Tibial nerve (tissue), 4 donors: ENCODE measurements around the gene PPDPF. TPM values are rescaled to one million over a fixed set of nuclear protein-coding genes. Genes with fewer than 3 reads are reported as not detected.

Experiments used
- DNase-seq, 2 donors: peaks; one replicate each; pipeline ENCODE4 v3.0.0-alpha.2; 2019; ENCODE audit warnings: low spot score in 2 of 2
- H3K27ac ChIP-seq, 4 donors: fragments of 200-600 bp; sonication (generic) in 3 of 4; one replicate each; pipeline ENCODE4 v1.5.1; 2017 to 2019; ENCODE audit warnings: mild to moderate bottlenecking in 1 of 4
- H3K27me3 ChIP-seq, 2 donors: fragments of 200-600 bp; sonication (generic) in 1 of 2; one replicate each; pipeline versions ENCODE4 v1.5.1 to v1.6.0; 2017 to 2019
- H3K36me3 ChIP-seq, 3 donors: fragments of 200-600 bp; sonication (generic); one replicate each; pipeline ENCODE4 v1.5.1; 2018 to 2019
- H3K4me1 ChIP-seq, 4 donors: fragments of 200-600 bp; sonication (generic) in 3 of 4; one replicate each; pipeline ENCODE4 v1.5.1; 2017 to 2019
- H3K4me3 ChIP-seq, 4 donors: fragments of 200-600 bp; sonication (generic) in 3 of 4; one replicate each; pipeline ENCODE4 v1.5.1; 2017 to 2019; ENCODE audit warnings: mild to moderate bottlenecking in 1 of 4, moderate library complexity in 1 of 4
- H3K9me3 ChIP-seq, 4 donors: fragments of 200-600 bp; sonication (generic) in 3 of 4; one replicate each; pipeline ENCODE4 v1.5.1; 2017 to 2019
- CTCF ChIP-seq, 5 experiments: fragments of 200-600 bp in 3 of 5; fragments of 450-650 bp in 2 of 5; sonication (generic) in 3 of 5; IDR thresholded peaks; one replicate each; pipeline ENCODE4 v1.5.1; 2016 to 2019; ENCODE audit warnings: antibody characterized with exemption in 5 of 5, mild to moderate bottlenecking in 3 of 5, moderate library complexity in 2 of 5
- EP300 ChIP-seq, 2 donors: sonication (generic); formaldehyde crosslinking; IDR thresholded peaks; one replicate each; pipeline ENCODE4 v1.6.1; 2017; ENCODE audit warnings: antibody characterized with exemption in 2 of 2, mild to moderate bottlenecking in 1 of 2
- POLR2A ChIP-seq, 2 donors: fragments of 450-650 bp; IDR thresholded peaks; one replicate each; pipeline ENCODE4 v1.6.1; 2017; ENCODE audit warnings: antibody characterized with exemption in 2 of 2, mild to moderate bottlenecking in 2 of 2, moderate library complexity in 2 of 2
- WGBS, 2 donors: methylation state at CpG; one replicate each; pipeline ENCODE4 v1.1.5; 2018; 5-methylcytosine and 5-hydroxymethylcytosine counted together
- total RNA-seq, 4 donors: library from RNA; depleted of rRNA; stranded (reverse); fragments of >200 nt; gene quantifications; one replicate each; pipeline ENCODE4 v1.1.0, GENCODE V29; 2016

PPDPF gene
- total RNA-seq, 4 donors from 2014 or later: 59.0 to 165 (median 119) TPM

GRCh38 chr20:63484236-63484635 is 36.3 kb upstream of the PPDPF start:
- Histone ChIP-seq H3K4me3 (no peak overlapping the region), H3K4me1 (peaks cover 0 to 5% (median 0%) of the 10 kb centered on the region in 4 donors), H3K36me3 (no peaks in the 10 kb centered on the region), H3K9me3 (peaks cover 0 to 5% (median 0%) of the 10 kb centered on the region in 4 donors), H3K27ac (no peak overlapping the region), H3K27me3 (peaks cover 0 to 93% of the 10 kb centered on the region in 2 donors)
- 56 to 62% methylated on average over 13 to 17 of the region's 17 CpGs for WGBS, 2 donors
- no peak for DNase-seq
- TF ChIP-seq EP300 (IDR thresholded peaks at IDR 0.05) (no peak), CTCF (IDR thresholded peaks at IDR 0.05) (no peak)

DNA sequence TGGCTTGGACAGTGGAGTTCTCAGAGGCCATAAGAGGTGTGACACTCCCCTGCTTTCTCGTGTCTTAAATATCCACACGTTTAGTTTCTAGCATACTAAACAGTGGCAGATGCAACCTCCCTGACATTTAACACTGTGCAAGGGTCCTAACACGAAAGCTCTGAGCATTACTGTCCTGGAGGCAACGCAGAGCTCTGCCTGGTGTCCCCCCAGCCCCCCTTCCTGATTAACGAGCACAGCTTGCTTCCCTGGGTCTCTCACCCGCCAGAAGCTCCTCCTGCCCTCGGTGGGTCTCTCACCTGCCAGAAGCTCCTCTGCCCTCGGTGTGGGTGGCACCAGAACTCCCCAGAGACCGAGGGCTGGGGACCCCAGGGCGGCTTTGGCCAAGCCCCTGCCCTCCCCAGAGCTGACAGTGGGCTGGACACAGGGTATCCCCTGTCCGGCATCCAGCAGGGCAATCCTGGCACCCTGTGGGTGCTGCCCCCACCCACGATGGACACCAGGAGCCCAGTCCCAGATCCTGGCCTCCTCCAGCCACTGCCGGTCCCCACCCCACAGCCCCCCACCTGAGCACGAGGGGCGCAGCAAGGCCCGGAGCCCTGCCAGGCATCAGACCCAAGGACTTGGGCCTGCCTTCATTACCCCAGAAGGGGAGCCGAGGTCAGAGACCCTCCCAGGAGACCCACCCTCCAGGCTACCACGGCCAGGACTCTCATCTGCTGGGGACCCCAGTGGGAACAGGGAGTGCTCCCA is 35.7 kb upstream of the PPDPF start:
- peaks cover 0 to 93% of the 10 kb centered on the region in 2 donors for H3K27me3 ChIP-seq
- TF ChIP-seq POLR2A (IDR thresholded peaks at IDR 0.05): no peak
- TF ChIP-seq EP300 (IDR thresholded peaks at IDR 0.05): no peak
- no peak for TF ChIP-seq CTCF (IDR thresholded peaks at IDR 0.05)
- WGBS, 2 donors: 48 to 50% methylated on average over 8 to 10 of the region's 18 CpGs

GRCh38 chr20:63486300-63486855 is 34.2 kb upstream of the PPDPF start:
- Histone ChIP-seq H3K4me3 (no peak overlapping the region), H3K27me3 (peaks cover 0 to 93% of the 10 kb centered on the region in 2 donors), H3K36me3 (no peaks in the 10 kb centered on the region), H3K4me1 (peaks cover 0 to 5% (median 0%) of the 10 kb centered on the region in 4 donors), H3K27ac (no peak overlapping the region), H3K9me3 (peaks cover 0 to 5% (median 0%) of the 10 kb centered on the region in 4 donors)
- TF ChIP-seq POLR2A (IDR thresholded peaks at IDR 0.05): no peak
- TF ChIP-seq EP300 (IDR thresholded peaks at IDR 0.05): no peak
- TF ChIP-seq CTCF (IDR thresholded peaks at IDR 0.05): no peak
- WGBS, 2 donors: 87 to 95% methylated on average over 6 to 17 of the region's 17 CpGs
- DNase-seq: no peak

More for the DNA sequence above, 35.7 kb upstream of the PPDPF start:
- Histone ChIP-seq H3K9me3 (peaks cover 0 to 5% (median 0%) of the 10 kb centered on the region in 4 donors), H3K4me3 (no peak overlapping the region), H3K27ac (no peak overlapping the region), H3K36me3 (no peaks in the 10 kb centered on the region), H3K4me1 (peaks cover 0 to 5% (median 0%) of the 10 kb centered on the region in 4 donors)
- no peak for DNase-seq

DNA sequence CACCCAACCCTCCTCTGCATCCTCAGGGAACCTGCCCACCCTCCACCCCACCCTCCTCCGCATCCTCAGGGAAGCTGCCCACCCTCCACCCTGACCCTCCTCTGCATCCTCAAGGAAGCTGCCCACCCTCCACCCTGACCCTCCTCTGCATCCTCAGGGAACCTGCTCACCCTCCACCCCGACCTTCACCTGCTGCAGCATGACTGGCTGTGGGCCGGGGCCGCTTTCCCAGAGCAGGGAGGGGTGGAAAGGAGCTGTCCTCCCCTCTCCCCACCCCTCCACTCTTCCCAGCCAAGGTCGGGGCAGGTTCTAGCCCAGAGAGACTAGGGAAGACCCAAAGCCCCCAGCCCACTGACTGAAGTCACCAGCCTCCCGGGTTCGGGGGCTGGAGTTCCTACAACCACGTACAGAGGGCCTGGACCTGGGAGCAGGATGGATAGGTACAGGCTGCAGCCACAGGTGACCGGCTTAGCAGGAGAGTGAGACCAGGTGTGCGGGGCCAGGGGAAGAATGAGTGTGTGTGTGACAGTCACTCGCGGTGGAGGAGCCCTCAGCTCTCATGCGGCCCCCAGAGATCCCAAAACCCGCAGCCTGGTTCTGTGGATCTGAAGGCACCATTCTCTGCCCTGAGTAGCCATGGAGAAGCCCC is 33.3 kb upstream of the PPDPF start:
- peaks cover 0 to 5% (median 0%) of the 10 kb centered on the region in 4 donors for H3K4me1 ChIP-seq
- H3K27me3 ChIP-seq: peaks cover 0 to 87% of the 10 kb centered on the region in 2 donors
- TF ChIP-seq EP300 (IDR thresholded peaks at IDR 0.05) (no peak), CTCF (IDR thresholded peaks at IDR 0.05) (no peak), POLR2A (IDR thresholded peaks at IDR 0.05) (no peak)
- H3K27ac ChIP-seq: no peak overlapping the region
- H3K9me3 ChIP-seq: peaks cover 0 to 5% (median 0%) of the 10 kb centered on the region in 4 donors
- 47 to 58% methylated on average over 12 to 13 of the region's 14 CpGs for WGBS, 2 donors
- no peak overlapping the region for H3K4me3 ChIP-seq
- no peaks in the 10 kb centered on the region for H3K36me3 ChIP-seq
- no peak for DNase-seq
